Measurements from ENCODE around the gene AXDND1. TPM values are rescaled to one million over a fixed set of nuclear protein-coding genes. Genes with fewer than 3 reads are reported as not detected.

Gene AXDND1
- polyA plus RNA-seq, 1 of the 3 experiments (the other 2 are of a cell fraction) = 0.16 TPM

GRCh38 chr1:179337288-179337687 is 28.5 kb upstream of the AXDND1 start:
- Histone ChIP-seq H3K36me3 (replicated peaks in 1 of 2; ENCODE audit: control insufficient read depth in 1 of 2, insufficient read depth in 2 of 2, low read length in 1 of 2) (peaks cover 13 to 33% of the 10 kb centered on the region in 2 experiments), H3K79me2 (ENCODE audit: insufficient read depth) (peaks cover 10% of the 10 kb centered on the region; the same call in 1 of the 2 replicates), H2AFZ (ENCODE audit: low read depth) (no peak overlapping the region), H3K9me3 (no peaks in the 10 kb centered on the region), H4K20me1 (ENCODE audit: insufficient read depth) (no peaks in the 10 kb centered on the region), H3K4me2 (no peak overlapping the region), H3K4me1 (ENCODE audit: control insufficient read depth in 1 of 2, insufficient read depth in 2 of 2, low read depth in 1 of 2, low read length in 1 of 2) (no peaks in the 10 kb centered on the region), H3K9ac (no peak overlapping the region), H3F3A (replicated peaks; ENCODE audit: insufficient read depth) (no peaks in the 10 kb centered on the region), H3K27ac (ENCODE audit: low read depth in 2 of 2, low read length in 1 of 2) (no peak overlapping the region), H3K27me3 (ENCODE audit: insufficient read depth) (no peaks in the 10 kb centered on the region), H3K9me2 (no peaks in the 10 kb centered on the region), H3K4me3 (ENCODE audit: low read depth in 2 of 2, low read length in 1 of 2) (no peak overlapping the region)
- TF ChIP-seq FOSL2 (IDR thresholded peaks at IDR 0.05; ENCODE audit: borderline replicate concordance, low read depth) (no peak), USF1 (IDR thresholded peaks at IDR 0.05; ENCODE audit: borderline replicate concordance, low read depth) (no peak), EP300 (IDR thresholded peaks at IDR 0.05; ENCODE audit: borderline replicate concordance in 1 of 2, low read depth in 1 of 2, low read length in 1 of 2) (no peak), ELF1 (IDR thresholded peaks at IDR 0.05) (no peak), ZBTB33 (IDR thresholded peaks at IDR 0.05; ENCODE audit: borderline replicate concordance, low read depth) (no peak), FOXM1 (IDR thresholded peaks at IDR 0.05; ENCODE audit: low read depth) (no peak), IRF3 (IDR thresholded peaks at IDR 0.05; ENCODE audit: low read depth, low read length) (no peak), MEF2A (IDR thresholded peaks at IDR 0.05; ENCODE audit: borderline replicate concordance, low read depth) (no peak), CHD2 (IDR thresholded peaks at IDR 0.05; ENCODE audit: low read length, partially characterized antibody) (no peak), YY1 (IDR thresholded peaks at IDR 0.05; ENCODE audit: low read depth) (no peak), TCF12 (IDR thresholded peaks at IDR 0.05) (no peak), NRF1 (IDR thresholded peaks at IDR 0.05; ENCODE audit: low read depth, low read length) (no peak), NFIC (IDR thresholded peaks at IDR 0.05; ENCODE audit: borderline replicate concordance) (no peak), SMC3 (IDR thresholded peaks at IDR 0.05; ENCODE audit: low read depth, low read length) (no peak), TEAD4 (IDR thresholded peaks at IDR 0.05; ENCODE audit: borderline replicate concordance, insufficient read depth) (no peak), RAD21 (IDR thresholded peaks at IDR 0.05; ENCODE audit: low read length) (no peak), REST (IDR thresholded peaks at IDR 0.05; ENCODE audit: low read depth, low read length) (no peak), POLR2AphosphoS5 (IDR thresholded peaks at IDR 0.05; ENCODE audit: low read depth, low read length) (no peak), RXRA (IDR thresholded peaks at IDR 0.05; ENCODE audit: borderline replicate concordance, low read depth) (no peak)
- ChIA-PET POLR2A (no interaction called here), CTCF (no interaction called here)
- no peak for DNase-seq
- 89% methylated on average over 2 of the region's 2 CpGs for WGBS (ENCODE audit: low lambda C conversion rate)

Data from SK-N-SH (cell line).